Activated CD4-positive, alpha-beta T cell treated with anti-CD3 and anti-CD28 coated beads, Interleukin-2, amount 10 ng/mL, durations not matched to agents 24 days and 14 days (primary cell): Measurements from ENCODE around the gene HOGA1. TPM values are rescaled to one million over a fixed set of nuclear protein-coding genes. Genes with fewer than 3 reads are reported as not detected.

ENCODE experiments used
- DNase-seq: peaks from one replicate; pipeline ENCODE4 v3.0.0; 2022
- H3K27ac Mint-ChIP-seq: one replicate; pipeline ENCODE4 v1.8.0; 2022; ENCODE audit warnings: mild to moderate bottlenecking, mixed read lengths
- H3K27me3 Mint-ChIP-seq: one replicate; pipeline ENCODE4 v1.8.0; 2022; ENCODE audit warnings: mixed read lengths
- H3K36me3 Mint-ChIP-seq: one replicate; pipeline ENCODE4 v1.8.0; 2022; ENCODE audit warnings: low read depth, mild to moderate bottlenecking, mixed read lengths
- H3K4me1 Mint-ChIP-seq: one replicate; pipeline ENCODE4 v1.8.0; 2021; ENCODE audit warnings: mixed read lengths
- H3K4me3 Mint-ChIP-seq: one replicate; pipeline ENCODE4 v1.8.0; 2022; ENCODE audit warnings: mild to moderate bottlenecking, moderate library complexity, mixed read lengths
- H3K9me3 Mint-ChIP-seq: one replicate; pipeline ENCODE4 v1.8.0; 2021; ENCODE audit warnings: mixed read lengths
- intact Hi-C: fragments of 100-400 bp; cut with micrococcal nuclease; formaldehyde crosslinking; loops from one replicate; pipeline ENCODE4 v1.15.1; 2023
- total RNA-seq: library from RNA; stranded (reverse); gene quantifications from 2 replicates; pipeline ENCODE4 v1.2.3, GENCODE V29; 2022

HOGA1 gene
- not detected in 2 replicates for total RNA-seq

GRCh38 chr10:97584060-97584797 is at the start of gene HOGA1:
Gene HOGA1, plus strand, starts transcription at chr10:97584389. Its CDS starts 315 bp downstream, at chr10:97584704.
- Mint-ChIP-seq H3K27me3 (no peaks in the 10 kb centered on the region), H3K27ac (no peak within 1 kb of the TSS), H3K4me3 (no peak within 1 kb of the TSS), H3K4me1 (no peaks in the 10 kb centered on the region), H3K36me3 (no peaks in the 10 kb centered on the region), H3K9me3 (no peaks in the 10 kb centered on the region)
- intact Hi-C loops = no loop called here
- DNase-seq = no peak

- DNase-seq = peak; percentile 66
- no peaks in the 10 kb centered on the region for H3K9me3 Mint-ChIP-seq
- H3K27me3 Mint-ChIP-seq = peaks cover 2% of the 10 kb centered on the region
- no peaks in the 10 kb centered on the region for H3K4me1 Mint-ChIP-seq
- no peak overlapping the region for H3K27ac Mint-ChIP-seq
- H3K36me3 Mint-ChIP-seq = no peaks in the 10 kb centered on the region
- intact Hi-C loops = loop anchor here (1.0 kb wide), 1 partner anchor 18 kb away; no protein-coding TSS in a partner anchor
- H3K4me3 Mint-ChIP-seq = no peak overlapping the region
Observed at GRCh38 chr10:97534746-97535367, 49.3 kb upstream of the HOGA1 start.

- H3K9me3 Mint-ChIP-seq = no peaks in the 10 kb centered on the region
- DNase-seq = no peak
- H3K27ac Mint-ChIP-seq = no peak overlapping the region
- intact Hi-C loops = no loop called here
- H3K27me3 Mint-ChIP-seq = no peaks in the 10 kb centered on the region
- no peak overlapping the region for H3K4me3 Mint-ChIP-seq
- peaks cover 7% of the 10 kb centered on the region for H3K4me1 Mint-ChIP-seq
- no peaks in the 10 kb centered on the region for H3K36me3 Mint-ChIP-seq
Observed at GRCh38 chr10:97537186-97537869, 46.9 kb upstream of the HOGA1 start.

- no peak for DNase-seq
- H3K9me3 Mint-ChIP-seq = no peaks in the 10 kb centered on the region
- H3K4me1 Mint-ChIP-seq = peaks cover 17% of the 10 kb centered on the region
- H3K4me3 Mint-ChIP-seq = no peak overlapping the region
- intact Hi-C loops = no loop called here
- H3K36me3 Mint-ChIP-seq = no peaks in the 10 kb centered on the region
- H3K27ac Mint-ChIP-seq = no peak overlapping the region
- no peaks in the 10 kb centered on the region for H3K27me3 Mint-ChIP-seq
Observed at GRCh38 chr10:97538411-97538810, 45.8 kb upstream of the HOGA1 start.

GRCh38 chr10:97538839-97539238 is 45.4 kb upstream of the HOGA1 start:
- Mint-ChIP-seq H3K36me3 (no peaks in the 10 kb centered on the region), H3K27ac (no peak overlapping the region), H3K9me3 (no peaks in the 10 kb centered on the region), H3K4me3 (no peak overlapping the region), H3K27me3 (no peaks in the 10 kb centered on the region), H3K4me1 (peaks cover 21% of the 10 kb centered on the region)
- intact Hi-C loops = no loop called here
- DNase-seq = no peak

- Mint-ChIP-seq H3K9me3 (no peaks in the 10 kb centered on the region), H3K27me3 (no peaks in the 10 kb centered on the region), H3K36me3 (no peaks in the 10 kb centered on the region), H3K4me3 (no peak overlapping the region), H3K4me1 (peaks cover 21% of the 10 kb centered on the region), H3K27ac (peak overlapping the region; percentile 48)
- no peak for DNase-seq
- intact Hi-C loops = no loop called here
Observed at GRCh38 chr10:97539523-97540200, 44.5 kb upstream of the HOGA1 start.

GRCh38 chr10:97540669-97541500 is 43.3 kb upstream of the HOGA1 start:
- DNase-seq = no peak
- Mint-ChIP-seq H3K9me3 (no peaks in the 10 kb centered on the region), H3K4me1 (peaks cover 23% of the 10 kb centered on the region), H3K36me3 (no peaks in the 10 kb centered on the region), H3K4me3 (no peak overlapping the region), H3K27ac (peak overlapping the region; percentile 34), H3K27me3 (no peaks in the 10 kb centered on the region)
- intact Hi-C loops = no loop called here

- Mint-ChIP-seq H3K4me3 (peak overlapping the region; percentile 44), H3K27me3 (no peaks in the 10 kb centered on the region), H3K36me3 (no peaks in the 10 kb centered on the region), H3K27ac (peak overlapping the region; percentile 75), H3K4me1 (peaks cover 23% of the 10 kb centered on the region), H3K9me3 (no peaks in the 10 kb centered on the region)
- intact Hi-C loops = loop anchor here (1.0 to 2.0 kb wide), 2 partner anchors 11 to 44 kb away; partner anchors contain the start of genes MMS19 and UBTD1
- peak; percentile 62 for DNase-seq
Observed at GRCh38 chr10:97542169-97543024, 41.8 kb upstream of the HOGA1 start.

- intact Hi-C loops = loop anchor here (1.0 to 2.0 kb wide), 2 partner anchors 10 to 44 kb away; partner anchors contain the start of genes MMS19 and UBTD1
- no peaks in the 10 kb centered on the region for H3K27me3 Mint-ChIP-seq
- no peaks in the 10 kb centered on the region for H3K9me3 Mint-ChIP-seq
- peaks cover 23% of the 10 kb centered on the region for H3K4me1 Mint-ChIP-seq
- no peaks in the 10 kb centered on the region for H3K36me3 Mint-ChIP-seq
- H3K27ac Mint-ChIP-seq = peak overlapping the region; percentile 71
- peak; percentile 72 for DNase-seq
- peak overlapping the region; percentile 16 for H3K4me3 Mint-ChIP-seq
Observed at GRCh38 chr10:97543025-97543546, 41.1 kb upstream of the HOGA1 start.

- H3K4me1 Mint-ChIP-seq = peaks cover 26% of the 10 kb centered on the region
- H3K36me3 Mint-ChIP-seq = no peaks in the 10 kb centered on the region
- H3K27ac Mint-ChIP-seq = no peak overlapping the region
- no peaks in the 10 kb centered on the region for H3K27me3 Mint-ChIP-seq
- no peak overlapping the region for H3K4me3 Mint-ChIP-seq
- DNase-seq = no peak
- intact Hi-C loops = no loop called here
- H3K9me3 Mint-ChIP-seq = no peaks in the 10 kb centered on the region
Observed at GRCh38 chr10:97546456-97547270, 37.5 kb upstream of the HOGA1 start.

- Mint-ChIP-seq H3K27ac (no peak overlapping the region), H3K9me3 (no peaks in the 10 kb centered on the region), H3K27me3 (no peaks in the 10 kb centered on the region)
Observed at GRCh38 chr10:97547271-97547600, 37.0 kb upstream of the HOGA1 start.

GRCh38 chr10:97547962-97548361 is 36.2 kb upstream of the HOGA1 start:
- DNase-seq = no peak
- H3K4me3 Mint-ChIP-seq = no peak overlapping the region
- no peak overlapping the region for H3K27ac Mint-ChIP-seq
- no peaks in the 10 kb centered on the region for H3K36me3 Mint-ChIP-seq
- intact Hi-C loops = no loop called here
- no peaks in the 10 kb centered on the region for H3K9me3 Mint-ChIP-seq
- H3K4me1 Mint-ChIP-seq = peaks cover 14% of the 10 kb centered on the region
- H3K27me3 Mint-ChIP-seq = no peaks in the 10 kb centered on the region

More at GRCh38 chr10:97547271-97547600, 37.0 kb upstream of the HOGA1 start:
- Mint-ChIP-seq H3K4me1 (peaks cover 21% of the 10 kb centered on the region), H3K4me3 (no peak overlapping the region), H3K36me3 (no peaks in the 10 kb centered on the region)
- DNase-seq = no peak
- intact Hi-C loops = no loop called here
